NCI-H2107 treated with DMSO at 0.1 percent for 48 hours (cell line): ENCODE data around the gene LIPC.

Experiments used
- DNase-seq: peaks from one replicate; lab custom pipeline; 2025; ENCODE audit not compliant: unreplicated experiment; lab: John Stamatoyannopoulos, UW

LIPC gene

GRCh38 chr15:58433597-58434333, 2.0 kb downstream of the LIPC start:
- no peak for DNase-seq

GRCh38 chr15:58434334-58434875, 2.6 kb downstream of the LIPC start:
- DNase-seq = no peak

- DNase-seq = no peak
Observed at GRCh38 chr15:58436552-58436951, 4.8 kb downstream of the LIPC start.

- no peak for DNase-seq
Observed at GRCh38 chr15:58437531-58438105, 5.8 kb downstream of the LIPC start.

DNA sequence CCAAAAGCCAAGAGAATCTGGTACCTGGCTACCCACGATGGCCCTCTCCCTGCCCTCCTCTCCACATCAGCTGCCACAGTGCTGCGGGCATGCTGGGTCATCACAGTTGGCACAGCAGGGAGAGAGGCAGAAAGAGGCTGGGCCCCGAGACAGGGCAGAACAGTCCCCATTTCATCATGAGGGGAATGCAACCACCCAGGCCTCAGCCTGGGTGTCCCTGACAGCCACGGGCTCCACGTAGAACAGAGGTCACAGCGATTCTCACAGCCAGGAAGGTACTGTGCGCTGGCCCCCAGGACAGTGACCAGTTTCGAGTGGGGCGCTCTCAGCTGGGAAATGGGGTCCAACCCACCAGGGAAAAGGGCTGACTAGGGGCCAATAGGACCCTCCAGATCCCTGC, 6.3 kb downstream of the LIPC start:
- no peak for DNase-seq

GRCh38 chr15:58438956-58439355, 7.2 kb downstream of the LIPC start:
- DNase-seq = peak; percentile 55

DNA sequence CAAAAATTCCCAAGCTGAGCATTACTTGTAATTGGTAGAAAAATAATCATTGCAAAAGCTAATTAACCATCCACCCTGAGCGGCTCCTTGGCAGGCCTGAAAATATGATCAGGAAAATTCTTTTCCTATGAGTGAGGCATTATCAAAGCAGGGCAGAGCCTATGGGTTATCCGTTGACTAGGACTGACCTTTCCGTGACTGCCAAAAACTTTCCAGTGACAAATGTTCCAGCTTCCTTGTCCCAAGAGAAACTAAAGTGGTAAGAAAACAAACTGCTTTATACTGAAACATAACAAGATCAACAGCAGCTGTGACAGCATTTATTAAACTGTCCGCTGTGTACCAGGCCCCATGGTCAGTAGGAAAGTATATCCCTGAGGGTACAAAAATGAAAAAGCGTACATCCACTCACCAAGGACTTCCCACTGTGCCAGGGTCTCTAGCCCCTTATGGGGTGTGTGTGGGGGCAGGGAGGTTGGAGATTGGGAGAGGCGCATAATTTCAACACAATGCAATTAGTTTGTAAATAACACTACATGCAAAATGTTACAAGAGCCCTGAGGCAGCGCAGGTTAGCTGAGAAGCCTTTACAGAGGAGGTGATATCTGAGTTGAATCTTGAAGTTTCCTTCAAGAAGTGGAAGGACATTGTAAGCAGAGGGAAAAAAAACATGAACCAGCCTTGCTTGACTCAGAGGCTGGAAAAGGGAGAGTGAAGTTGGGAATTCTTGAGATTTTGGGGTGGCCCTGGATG, 8.5 kb downstream of the LIPC start:
- no peak for DNase-seq

DNA sequence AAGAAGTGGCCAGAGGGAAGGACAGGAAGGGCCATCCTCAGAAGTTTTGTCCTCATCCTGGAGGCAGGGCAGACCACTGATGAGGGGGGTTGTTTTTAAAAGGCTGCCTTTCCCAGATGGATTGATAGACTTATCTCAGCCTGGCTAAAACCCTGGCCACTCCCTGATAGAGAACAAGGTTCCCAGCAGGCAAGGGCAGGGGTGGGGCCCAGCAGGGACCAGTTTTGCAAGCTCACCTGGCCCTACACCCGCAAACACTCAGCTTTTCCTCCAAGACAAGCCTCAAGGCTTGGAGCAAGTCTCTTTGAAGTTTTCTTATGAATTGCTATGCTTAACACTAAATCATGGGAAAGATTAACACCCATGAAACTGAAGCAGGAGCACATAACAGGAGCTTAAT, 9.1 kb downstream of the LIPC start:
- no peak for DNase-seq

DNA sequence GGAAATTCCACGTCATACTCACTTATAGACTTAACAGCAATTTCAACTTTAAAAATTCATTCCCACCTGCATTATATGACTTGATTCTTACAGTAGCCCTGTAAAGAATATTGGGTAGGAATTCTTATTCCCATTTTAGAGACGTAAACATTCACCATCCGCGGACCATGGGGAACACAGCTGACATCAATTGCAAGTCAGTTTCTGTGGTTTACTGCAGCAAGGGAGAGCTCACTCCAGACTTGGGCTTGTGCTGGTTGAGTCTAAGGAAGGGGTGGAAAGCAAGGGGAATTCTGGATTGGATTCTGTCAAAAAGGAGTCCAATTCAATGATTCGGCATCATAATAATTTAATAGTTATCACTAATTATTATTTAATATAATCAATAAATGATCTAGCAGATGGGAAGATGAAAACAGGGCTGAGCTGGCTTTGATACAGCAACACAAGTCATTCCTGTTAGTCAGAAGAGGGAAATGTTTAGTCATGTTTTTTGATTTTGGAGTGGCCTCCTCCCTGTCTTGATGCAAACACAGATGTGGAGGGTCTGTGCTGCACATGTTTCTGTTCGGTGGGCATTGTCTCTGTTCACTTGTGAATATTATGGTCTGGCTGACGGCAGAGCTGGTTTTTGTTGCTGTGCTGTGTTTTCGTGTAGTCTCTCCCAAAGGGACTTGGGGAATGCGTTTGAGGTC, 9.7 kb downstream of the LIPC start:
- no peak for DNase-seq

DNA sequence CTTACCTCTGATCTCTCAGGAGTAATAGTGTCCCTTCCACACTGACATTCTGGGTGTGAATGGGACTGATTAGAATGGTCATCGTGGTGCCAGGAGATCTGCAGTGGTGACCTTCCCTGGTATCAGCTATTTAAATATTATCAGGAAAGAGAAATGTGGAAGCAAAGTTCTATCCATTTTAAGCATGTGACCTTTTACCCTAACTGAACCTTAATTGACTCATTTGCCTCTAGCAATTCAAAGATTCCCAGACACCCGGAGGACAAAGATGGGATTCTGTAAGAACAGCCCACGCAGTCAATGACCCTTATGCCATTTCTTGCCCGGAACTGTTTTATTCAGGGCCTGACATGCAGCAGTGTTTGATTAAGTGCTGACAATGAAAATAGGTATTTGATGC, 10.3 kb downstream of the LIPC start:
- no peak for DNase-seq

DNA sequence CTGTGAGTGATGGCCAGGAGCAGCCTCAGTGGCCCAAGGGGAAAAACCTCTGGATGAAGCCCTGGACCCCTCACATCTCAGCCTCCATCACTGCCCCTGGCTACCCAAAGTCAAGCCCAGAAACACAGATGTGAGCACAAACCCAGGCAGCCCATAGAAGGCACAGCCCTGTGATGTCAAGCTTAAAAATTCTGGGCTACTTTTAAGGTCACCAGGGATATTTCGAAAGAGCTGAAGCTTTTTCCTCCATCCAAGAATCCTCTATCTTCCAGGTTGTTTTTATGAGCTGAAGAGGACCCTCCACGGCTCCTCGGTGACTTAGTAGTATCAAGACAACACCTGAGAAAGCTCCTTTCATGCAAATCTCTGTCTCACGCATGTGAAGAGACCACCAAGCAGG, 11.5 kb downstream of the LIPC start:
- DNase-seq = no peak

DNA sequence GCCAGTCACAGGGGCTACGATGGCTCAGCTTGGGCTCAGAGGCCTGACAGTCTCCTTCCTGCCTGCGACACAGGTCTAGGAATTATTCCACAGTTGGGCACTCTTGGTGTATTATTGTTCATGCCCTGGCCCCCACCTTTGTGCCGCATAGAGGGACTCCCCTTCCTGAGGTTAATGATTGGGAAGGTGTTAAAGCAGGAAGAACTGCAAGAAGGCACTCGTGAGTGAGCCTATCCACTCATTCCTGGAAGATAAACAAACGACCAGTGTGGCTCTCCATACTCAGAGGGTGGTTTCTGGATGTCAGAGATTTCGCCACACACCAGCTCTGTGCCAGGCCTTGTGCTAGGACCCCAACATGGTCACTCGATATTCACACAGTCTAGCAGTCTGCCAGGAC, 12.3 kb downstream of the LIPC start:
- DNase-seq = no peak

DNA sequence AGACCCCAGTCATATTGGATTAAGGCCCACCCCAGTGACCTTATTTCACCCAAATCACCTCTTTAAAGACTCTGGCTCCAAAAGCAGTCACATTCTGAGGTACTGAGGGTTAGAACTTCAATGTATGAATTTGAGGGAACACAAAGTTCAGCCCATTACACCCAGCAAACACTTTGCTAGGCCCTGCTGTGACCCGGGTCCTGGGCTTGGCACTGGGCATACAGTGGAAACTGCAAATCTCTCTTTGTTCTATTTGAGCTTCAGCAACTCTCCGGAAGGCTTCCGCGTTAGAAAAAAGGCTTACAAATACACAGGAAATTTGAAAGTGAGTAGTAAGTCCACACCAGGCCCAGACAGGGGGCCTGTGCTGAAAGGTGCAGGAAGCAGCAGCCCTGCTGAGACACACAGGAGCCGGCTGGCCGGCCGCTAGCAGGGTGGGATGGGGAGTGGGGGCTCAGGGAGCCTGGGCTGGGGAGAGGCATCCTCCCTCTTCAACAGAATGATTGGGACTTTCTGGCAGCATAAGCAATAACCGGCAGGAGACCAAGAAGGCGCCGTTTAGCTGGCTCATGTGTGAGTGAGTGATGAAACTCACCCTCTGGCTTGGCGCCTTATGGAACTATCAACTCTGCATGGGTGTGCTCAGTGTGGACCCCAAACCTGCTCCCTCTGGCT, 13.0 kb downstream of the LIPC start:
- no peak for DNase-seq

DNA sequence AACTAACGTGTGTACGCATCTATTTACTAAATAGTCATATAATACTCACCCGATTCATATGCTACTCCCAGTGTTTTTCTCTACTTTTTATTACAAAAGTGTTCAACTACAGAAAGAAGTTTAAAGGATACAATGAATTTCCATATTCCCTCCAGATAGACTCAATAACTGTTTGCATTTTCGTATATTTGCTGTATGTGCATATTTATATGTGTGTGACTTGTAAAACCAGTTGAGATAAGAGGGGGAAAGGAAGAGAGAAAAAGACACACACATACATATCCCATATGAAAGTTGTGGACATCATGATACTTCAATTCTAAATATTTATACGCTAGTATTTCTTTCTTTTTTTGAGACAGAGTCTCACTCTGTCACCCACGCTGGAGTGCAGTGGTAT, 14.1 kb downstream of the LIPC start:
- DNase-seq = no peak

- no peak for DNase-seq
Observed at GRCh38 chr15:58446521-58446920, 14.7 kb downstream of the LIPC start.

GRCh38 chr15:58447271-58448010, 15.7 kb downstream of the LIPC start:
- DNase-seq = no peak

DNA sequence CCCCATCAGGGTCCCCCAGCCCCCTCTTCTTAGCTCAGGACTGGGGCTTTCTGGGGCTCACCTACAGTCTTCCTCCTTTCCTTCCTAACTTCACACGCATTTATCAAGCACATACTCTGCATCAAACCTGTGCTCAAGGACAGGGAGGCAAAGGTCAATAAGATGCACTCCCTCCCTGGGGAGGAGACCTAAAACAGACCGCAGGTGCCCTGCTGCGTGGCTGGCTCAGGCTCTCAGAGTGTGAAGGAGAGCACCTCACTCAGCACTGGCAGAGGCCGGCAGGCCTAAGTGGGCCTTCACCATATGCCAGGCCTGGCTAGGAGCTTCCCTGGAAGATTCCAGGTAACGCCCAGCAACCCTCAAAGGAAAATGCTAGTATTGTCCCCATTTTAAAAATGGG, 16.5 kb downstream of the LIPC start:
- DNase-seq = no peak

DNA sequence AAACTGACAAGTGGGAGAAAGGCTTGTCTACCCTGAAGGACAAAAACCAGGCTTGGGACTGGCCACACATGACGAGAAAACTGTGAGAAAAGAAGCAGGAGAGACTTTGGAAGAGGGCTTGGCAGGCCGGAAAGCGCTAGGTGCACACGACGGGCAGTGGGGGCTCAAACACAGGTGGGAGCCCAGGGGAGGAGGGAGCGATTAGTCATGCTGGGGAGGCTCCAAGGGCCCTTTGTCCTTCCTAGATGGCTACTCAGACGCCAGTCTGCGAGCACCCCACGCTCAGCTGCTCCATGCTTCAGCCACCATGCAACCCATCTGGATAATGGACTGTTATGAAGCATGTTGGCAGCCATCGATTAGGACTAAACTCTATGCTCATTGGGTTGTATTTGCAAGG, 17.1 kb downstream of the LIPC start:
- no peak for DNase-seq

DNA sequence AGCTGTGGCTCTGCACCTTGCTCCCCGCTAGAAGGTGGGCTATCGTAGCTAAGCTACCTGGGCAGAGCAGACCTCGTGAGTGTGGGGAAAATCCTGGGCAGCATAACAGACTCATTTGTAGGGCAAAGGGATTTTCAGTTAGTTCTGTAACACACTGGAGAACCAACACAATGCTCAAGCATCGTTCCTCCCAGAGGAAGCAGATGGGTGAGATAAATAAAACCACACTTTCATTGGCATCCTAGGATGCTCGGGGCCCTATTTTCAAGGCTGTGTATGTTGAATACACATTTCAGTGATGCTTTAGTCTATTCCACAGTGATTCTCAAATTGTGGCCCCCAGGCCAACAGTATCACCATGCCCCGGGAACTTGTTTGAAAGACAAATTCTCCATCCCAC, 20.0 kb downstream of the LIPC start:
- DNase-seq = no peak

DNA sequence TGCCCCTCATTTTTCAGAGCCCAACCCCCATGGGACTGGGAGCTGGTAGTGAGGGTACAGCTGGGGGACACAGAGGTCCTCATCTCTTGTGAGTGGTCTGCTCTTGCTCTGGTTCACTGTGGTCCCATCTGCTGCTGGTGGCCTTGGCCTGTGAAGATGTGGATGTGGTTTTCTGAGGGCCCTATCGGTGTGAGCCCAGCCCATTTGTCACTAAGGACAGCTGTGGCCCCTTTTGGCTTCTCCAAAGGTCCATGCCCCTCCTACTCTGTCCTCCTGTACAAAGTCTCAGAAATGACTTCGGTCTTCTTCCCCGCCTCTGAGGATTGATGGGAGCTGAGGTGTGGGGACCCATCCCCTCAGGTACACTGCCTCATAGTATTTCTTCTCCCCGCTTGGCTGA, 21.0 kb downstream of the LIPC start:
- DNase-seq = no peak
